ENCODE data around the gene CDK2. TPM values are rescaled to one million over a fixed set of nuclear protein-coding genes. Genes with fewer than 3 reads are reported as not detected.

CDK2 gene
- total RNA-seq, 2 donors from 2014 or later, result 60.8 to 69.8 TPM

DNA sequence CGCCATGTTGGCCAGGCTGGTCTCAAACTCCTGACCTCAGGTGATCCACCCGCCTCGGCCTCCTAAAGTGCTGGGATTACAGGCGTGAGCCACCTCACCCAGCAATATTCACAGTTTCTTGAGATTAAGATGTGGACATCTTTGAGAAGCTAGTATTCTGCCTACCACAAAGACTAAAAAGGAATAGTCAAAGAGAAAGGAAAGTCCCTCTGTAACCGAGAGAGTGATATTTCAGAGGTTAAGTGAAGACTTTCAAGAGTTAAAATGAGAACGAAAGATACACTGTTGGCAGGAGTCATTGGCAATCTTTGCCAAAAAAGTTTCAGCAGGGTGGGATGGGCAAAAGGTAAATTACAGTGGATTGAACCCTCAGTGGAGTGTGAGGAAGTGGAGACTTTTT lies 20.1 kb upstream of the CDK2 start:
- DNase-seq, result no peak
- Histone ChIP-seq H3K9ac (ENCODE audit: extremely low read depth, low read length, poor library complexity, severe bottlenecking) (no peak overlapping the region), H3K27ac (ENCODE audit: low read depth, low read length) (no peak overlapping the region), H3K4me1 (ENCODE audit: control insufficient read depth, insufficient read depth, low read length) (no peaks in the 10 kb centered on the region), H3K27me3 (ENCODE audit: control insufficient read depth, insufficient read depth, low read length, poor library complexity, severe bottlenecking) (no peaks in the 10 kb centered on the region), H3K4me3 (ENCODE audit: low read length) (no peak overlapping the region), H3K9me3 (ENCODE audit: control insufficient read depth, low read length) (no peaks in the 10 kb centered on the region), H3K36me3 (ENCODE audit: control insufficient read depth, insufficient read depth, low read length) (no peaks in the 10 kb centered on the region)
- H3K9me3 Mint-ChIP-seq, result no peaks in the 10 kb centered on the region
- peaks cover 3% of the 10 kb centered on the region for H3K27me3 Mint-ChIP-seq (ENCODE audit: insufficient read depth)
- H3K4me1 Mint-ChIP-seq, result no peaks in the 10 kb centered on the region
- no peak overlapping the region for H3K4me3 Mint-ChIP-seq
- no peaks in the 10 kb centered on the region for H3K36me3 Mint-ChIP-seq (ENCODE audit: low read depth)
- H3K27ac Mint-ChIP-seq, result no peak overlapping the region
- TF ChIP-seq, protein P1, sequence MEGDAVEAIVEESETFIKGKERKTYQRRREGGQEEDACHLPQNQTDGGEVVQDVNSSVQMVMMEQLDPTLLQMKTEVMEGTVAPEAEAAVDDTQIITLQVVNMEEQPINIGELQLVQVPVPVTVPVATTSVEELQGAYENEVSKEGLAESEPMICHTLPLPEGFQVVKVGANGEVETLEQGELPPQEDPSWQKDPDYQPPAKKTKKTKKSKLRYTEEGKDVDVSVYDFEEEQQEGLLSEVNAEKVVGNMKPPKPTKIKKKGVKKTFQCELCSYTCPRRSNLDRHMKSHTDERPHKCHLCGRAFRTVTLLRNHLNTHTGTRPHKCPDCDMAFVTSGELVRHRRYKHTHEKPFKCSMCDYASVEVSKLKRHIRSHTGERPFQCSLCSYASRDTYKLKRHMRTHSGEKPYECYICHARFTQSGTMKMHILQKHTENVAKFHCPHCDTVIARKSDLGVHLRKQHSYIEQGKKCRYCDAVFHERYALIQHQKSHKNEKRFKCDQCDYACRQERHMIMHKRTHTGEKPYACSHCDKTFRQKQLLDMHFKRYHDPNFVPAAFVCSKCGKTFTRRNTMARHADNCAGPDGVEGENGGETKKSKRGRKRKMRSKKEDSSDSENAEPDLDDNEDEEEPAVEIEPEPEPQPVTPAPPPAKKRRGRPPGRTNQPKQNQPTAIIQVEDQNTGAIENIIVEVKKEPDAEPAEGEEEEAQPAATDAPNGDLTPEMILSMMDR (conservative IDR thresholded peaks at IDR 0.05), result no peak
- WGBS, 2 experiments (ENCODE audit: insufficient coverage in 1 of 2, insufficient read length in 1 of 2), result 93 to 97% methylated on average over 2 to 3 of the region's 6 CpGs

DNA sequence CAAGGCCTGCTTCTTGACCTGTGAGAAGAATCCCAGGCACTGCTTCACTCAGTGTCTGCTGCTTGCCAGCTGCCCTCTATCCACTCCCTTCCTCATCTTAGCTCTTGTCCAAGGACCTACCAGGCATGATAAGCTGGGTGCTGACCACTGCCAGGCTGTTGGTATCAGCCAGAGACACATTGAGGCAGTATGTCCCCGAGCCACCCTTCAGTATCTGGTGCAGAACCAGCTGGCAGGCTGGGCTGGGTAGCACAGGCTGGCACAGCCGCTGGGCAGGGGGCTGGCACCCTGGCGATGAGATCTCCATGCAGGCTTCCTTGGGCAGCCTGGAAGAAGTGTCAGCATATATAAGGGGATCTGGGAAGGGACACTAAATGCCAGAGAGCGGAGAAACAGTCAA lies 11.3 kb upstream of the CDK2 start:
- Histone ChIP-seq H3K4me3 (ENCODE audit: low read length) (no peak overlapping the region), H3K9me3 (ENCODE audit: control insufficient read depth, low read length) (no peaks in the 10 kb centered on the region), H3K36me3 (ENCODE audit: control insufficient read depth, insufficient read depth, low read length) (no peaks in the 10 kb centered on the region), H3K9ac (ENCODE audit: extremely low read depth, low read length, poor library complexity, severe bottlenecking) (no peak overlapping the region), H3K27me3 (ENCODE audit: control insufficient read depth, insufficient read depth, low read length, poor library complexity, severe bottlenecking) (no peaks in the 10 kb centered on the region), H3K4me1 (ENCODE audit: control insufficient read depth, insufficient read depth, low read length) (peaks cover 5% of the 10 kb centered on the region), H3K27ac (ENCODE audit: low read depth, low read length) (no peak overlapping the region)
- no peak for DNase-seq
- Mint-ChIP-seq H3K4me3 (no peak overlapping the region), H3K27me3 (ENCODE audit: insufficient read depth) (no peaks in the 10 kb centered on the region), H3K4me1 (peaks cover 4% of the 10 kb centered on the region), H3K36me3 (ENCODE audit: low read depth) (no peaks in the 10 kb centered on the region), H3K9me3 (no peaks in the 10 kb centered on the region), H3K27ac (no peak overlapping the region)
- WGBS, 2 experiments (ENCODE audit: insufficient coverage in 1 of 2, insufficient read length in 1 of 2), result 85 to 87% methylated on average over 3 to 4 of the region's 4 CpGs
- TF ChIP-seq, protein P1 (conservative IDR thresholded peaks at IDR 0.05), result no peak

DNA sequence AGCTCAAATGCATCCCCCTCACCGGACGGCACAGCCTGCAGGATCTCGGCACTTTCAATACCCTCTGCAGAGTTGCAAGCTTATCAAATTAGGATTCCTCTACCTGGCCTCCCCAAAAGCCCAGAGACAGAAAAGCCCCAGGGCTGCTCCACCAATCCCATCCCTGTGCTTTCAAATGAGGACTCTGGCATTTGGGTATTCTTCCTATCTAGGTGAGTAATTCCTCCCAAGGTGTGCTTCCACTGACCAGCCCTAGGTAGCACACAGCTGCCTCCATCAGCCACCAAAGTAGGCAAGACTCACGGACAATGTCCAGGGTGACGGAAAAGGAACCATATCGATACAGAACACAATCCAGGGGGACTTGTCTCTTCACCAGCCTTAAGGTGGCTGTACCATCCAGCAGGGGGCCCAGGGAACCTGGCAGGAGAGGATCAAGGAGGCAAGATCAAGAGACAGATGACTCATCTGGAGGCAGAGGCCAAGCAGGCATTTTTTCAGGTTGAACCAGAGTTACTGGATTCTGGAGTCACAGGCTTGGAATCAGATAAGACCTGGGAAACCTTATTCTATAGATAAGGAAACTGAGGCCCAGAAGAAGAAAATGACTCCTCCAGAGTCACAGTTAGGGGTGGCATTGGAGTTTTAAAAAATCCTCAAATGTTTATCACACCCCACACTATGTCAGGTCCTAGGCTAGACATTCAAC lies 10.7 kb upstream of the CDK2 start:
- no peak overlapping the region for H3K4me3 Mint-ChIP-seq
- no peaks in the 10 kb centered on the region for H3K27me3 Mint-ChIP-seq (ENCODE audit: insufficient read depth)
- H3K36me3 Mint-ChIP-seq (ENCODE audit: low read depth), result no peaks in the 10 kb centered on the region
- H3K9me3 Mint-ChIP-seq, result no peaks in the 10 kb centered on the region
- no peak overlapping the region for H3K27ac ChIP-seq (ENCODE audit: low read depth, low read length)
- no peaks in the 10 kb centered on the region for H3K9me3 ChIP-seq (ENCODE audit: control insufficient read depth, low read length)
- H3K9ac ChIP-seq (ENCODE audit: extremely low read depth, low read length, poor library complexity, severe bottlenecking), result no peak overlapping the region
- peaks cover 5% of the 10 kb centered on the region for H3K4me1 ChIP-seq (ENCODE audit: control insufficient read depth, insufficient read depth, low read length)
- peak; percentile 89 for DNase-seq
- no peaks in the 10 kb centered on the region for H3K36me3 ChIP-seq (ENCODE audit: control insufficient read depth, insufficient read depth, low read length)
- WGBS, 2 experiments (ENCODE audit: insufficient coverage in 1 of 2, insufficient read length in 1 of 2), result 93 to 94% methylated on average over 5 to 6 of the region's 6 CpGs
- H3K4me3 ChIP-seq (ENCODE audit: low read length), result no peak overlapping the region
- peaks cover 4% of the 10 kb centered on the region for H3K4me1 Mint-ChIP-seq
- H3K27ac Mint-ChIP-seq, result no peak overlapping the region
- no peaks in the 10 kb centered on the region for H3K27me3 ChIP-seq (ENCODE audit: control insufficient read depth, insufficient read depth, low read length, poor library complexity, severe bottlenecking)
- TF ChIP-seq, protein P1 (conservative IDR thresholded peaks at IDR 0.05), result peak; percentile 66

Measured in endodermal cell (in vitro differentiated cells).